Measurements from ENCODE around the gene CCDC141. TPM values are rescaled to one million over a fixed set of nuclear protein-coding genes. Genes with fewer than 3 reads are reported as not detected.

The CCDC141 gene
- total and polyA plus RNA-seq, 2 donors (not counting 3 experiments of a cell fraction or from before 2014, with no cell fraction given): not detected

GRCh38 chr2:179044500-179044899 lies 5.4 kb downstream of the CCDC141 start:
- Histone ChIP-seq H3K27ac (ENCODE audit: insufficient read depth, low read depth, low read length) (no peak overlapping the region), H3K4me2 (ENCODE audit: insufficient read depth, low read length) (no peak overlapping the region), H3K79me2 (ENCODE audit: control insufficient read depth, insufficient read depth, low read length) (no peaks in the 10 kb centered on the region), H3K9me1 (replicated peaks; ENCODE audit: control insufficient read depth, extremely low read depth, insufficient read depth, low read length) (no peaks in the 10 kb centered on the region), H3K36me3 (ENCODE audit: control insufficient read depth in 2 of 2, extremely low read depth in 1 of 2, insufficient read depth in 2 of 2, low read length in 2 of 2) (no peaks in the 10 kb centered on the region), H3K4me1 (ENCODE audit: control insufficient read depth, extremely low read depth, insufficient read depth, low read length) (no peaks in the 10 kb centered on the region), H3K9ac (replicated peaks; ENCODE audit: extremely low read depth, insufficient read depth, low read length) (no peak overlapping the region), H3K27me3 (ENCODE audit: control insufficient read depth in 2 of 2, insufficient read depth in 2 of 2, low read length in 2 of 2) (peaks cover 0 to 1% of the 10 kb centered on the region in 2 experiments), H3K4me3 (replicated peaks in 1 of 3; ENCODE audit: insufficient read depth in 1 of 3, low read depth in 1 of 3, low read length in 3 of 3) (no peak overlapping the region), H4K20me1 (replicated peaks; ENCODE audit: control insufficient read depth, extremely low read depth, insufficient read depth, low read length) (no peaks in the 10 kb centered on the region), H2AFZ (ENCODE audit: low read depth, low read length) (no peak overlapping the region), H3K9me3 (replicated peaks; ENCODE audit: control insufficient read depth, insufficient read depth, low read length) (no peaks in the 10 kb centered on the region)
- DNase-seq (ENCODE audit: low read depth, low spot score) (no peak), FAIRE-seq (no peak)
- no TSS peak for BruUV-seq (replicated peaks)
- TF ChIP-seq MAX (IDR thresholded peaks at IDR 0.05; ENCODE audit: insufficient read depth, insufficient read length) (no peak), MYC (IDR thresholded peaks at IDR 0.05; ENCODE audit: low read depth, low read length) (no peak), EZH2 (IDR thresholded peaks at IDR 0.05; ENCODE audit: borderline replicate concordance, low read depth, low read length, severe bottlenecking) (no peak), GATA2 (IDR thresholded peaks at IDR 0.05; ENCODE audit: insufficient read depth, insufficient read length, low read depth, low read length) (no peak), JUN (IDR thresholded peaks at IDR 0.05; ENCODE audit: borderline replicate concordance, insufficient read depth, insufficient read length, low read depth) (no peak), FOS (IDR thresholded peaks at IDR 0.05; ENCODE audit: borderline replicate concordance, insufficient read depth, low read length) (no peak), POLR2AphosphoS5 (IDR thresholded peaks at IDR 0.05; ENCODE audit: insufficient read depth, low read depth, low read length) (no peak), POLR2A (IDR thresholded peaks at IDR 0.05; ENCODE audit: low read depth, low read length) (no peak)
- TF ChIP-seq, protein P1, sequence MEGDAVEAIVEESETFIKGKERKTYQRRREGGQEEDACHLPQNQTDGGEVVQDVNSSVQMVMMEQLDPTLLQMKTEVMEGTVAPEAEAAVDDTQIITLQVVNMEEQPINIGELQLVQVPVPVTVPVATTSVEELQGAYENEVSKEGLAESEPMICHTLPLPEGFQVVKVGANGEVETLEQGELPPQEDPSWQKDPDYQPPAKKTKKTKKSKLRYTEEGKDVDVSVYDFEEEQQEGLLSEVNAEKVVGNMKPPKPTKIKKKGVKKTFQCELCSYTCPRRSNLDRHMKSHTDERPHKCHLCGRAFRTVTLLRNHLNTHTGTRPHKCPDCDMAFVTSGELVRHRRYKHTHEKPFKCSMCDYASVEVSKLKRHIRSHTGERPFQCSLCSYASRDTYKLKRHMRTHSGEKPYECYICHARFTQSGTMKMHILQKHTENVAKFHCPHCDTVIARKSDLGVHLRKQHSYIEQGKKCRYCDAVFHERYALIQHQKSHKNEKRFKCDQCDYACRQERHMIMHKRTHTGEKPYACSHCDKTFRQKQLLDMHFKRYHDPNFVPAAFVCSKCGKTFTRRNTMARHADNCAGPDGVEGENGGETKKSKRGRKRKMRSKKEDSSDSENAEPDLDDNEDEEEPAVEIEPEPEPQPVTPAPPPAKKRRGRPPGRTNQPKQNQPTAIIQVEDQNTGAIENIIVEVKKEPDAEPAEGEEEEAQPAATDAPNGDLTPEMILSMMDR (IDR thresholded peaks at IDR 0.05; ENCODE audit: extremely low read depth in 1 of 2, insufficient read depth in 1 of 2, low read depth in 1 of 2, low read length in 2 of 2): no peak
- POLR2A ChIA-PET: no interaction called here
- dilution Hi-C loops (cut with MboI; ENCODE audit: extremely low pct_ligation_motif_present, low sequenced_read_pairs) (no loop called here), intact Hi-C loops (cut with micrococcal nuclease) (no loop called here)
- CTCF ChIA-PET: no interaction called here

All from endothelial cell of umbilical vein (primary cell).